SU-DHL-6 (cell line): ENCODE measurements around the gene JAK1.

Source experiments
- CTCF ChIP-seq: fragments of 200-600 bp; sonication (generic); IDR thresholded peaks from one replicate; pipeline ENCODE4 v1.5.1; 2017; ENCODE audit warnings: antibody characterized with exemption, mild to moderate bottlenecking, low read length, moderate library complexity; ENCODE audit not compliant: insufficient read depth, poor library complexity, severe bottlenecking
- EZH2phosphoT487 ChIP-seq: fragments of 200-600 bp; sonication (generic), shearing (Covaris generic); conservative IDR thresholded peaks from 2 replicates; pipeline ENCODE4 v1.6.1; 2018; ENCODE audit warnings: mild to moderate bottlenecking, antibody characterized with exemption, low read length, moderate library complexity, mixed read lengths

- TF ChIP-seq EZH2phosphoT487 (no peak), CTCF (no peak)
Measured at GRCh38 chr1:64857347-64857746, 109.0 kb downstream of the JAK1 start.
